ENCODE results near the gene RALY. TPM values are rescaled to one million over a fixed set of nuclear protein-coding genes. Genes with fewer than 3 reads are reported as not detected.

The RALY gene
- total RNA-seq, 1 donor from 2014 or later, result 123 TPM

- Histone ChIP-seq H3K27me3 (no peaks in the 10 kb centered on the region), H3K4me3 (no peak overlapping the region), H3K36me3 (no peaks in the 10 kb centered on the region), H3K27ac (no peak overlapping the region), H3K9me3 (no peaks in the 10 kb centered on the region), H3K4me1 (no peaks in the 10 kb centered on the region)
- DNase-seq (ENCODE audit: extremely low spot score in 2 of 2), result no peak
- TF ChIP-seq CTCF (IDR thresholded peaks at IDR 0.05), result no peak
- no peak for TF ChIP-seq POLR2AphosphoS5 (IDR thresholded peaks at IDR 0.05; ENCODE audit: insufficient read depth in 1 of 2, low read depth in 1 of 2)
- no peak for TF ChIP-seq POLR2A (IDR thresholded peaks at IDR 0.05)
- intact Hi-C loops (cut with DNase I), result no loop called here
Observed at GRCh38 chr20:33977535-33977934, 16.2 kb upstream of the RALY start.

- Histone ChIP-seq H3K36me3 (no peaks in the 10 kb centered on the region), H3K4me1 (no peaks in the 10 kb centered on the region), H3K27me3 (no peaks in the 10 kb centered on the region), H3K9me3 (no peaks in the 10 kb centered on the region), H3K27ac (no peak overlapping the region), H3K4me3 (no peak overlapping the region)
- intact Hi-C loops (cut with DNase I), result no loop called here
- TF ChIP-seq CTCF (IDR thresholded peaks at IDR 0.05), result no peak
- no peak for TF ChIP-seq POLR2AphosphoS5 (IDR thresholded peaks at IDR 0.05; ENCODE audit: insufficient read depth in 1 of 2, low read depth in 1 of 2)
- TF ChIP-seq POLR2A (IDR thresholded peaks at IDR 0.05), result no peak
- DNase-seq (ENCODE audit: extremely low spot score in 2 of 2), result no peak
Observed at GRCh38 chr20:33979094-33979493, 14.6 kb upstream of the RALY start.

- no peaks in the 10 kb centered on the region for H3K36me3 ChIP-seq
- H3K4me1 ChIP-seq, result no peaks in the 10 kb centered on the region
- DNase-seq (ENCODE audit: extremely low spot score in 2 of 2), result no peak
- no peak for TF ChIP-seq CTCF (IDR thresholded peaks at IDR 0.05)
- no peak for TF ChIP-seq POLR2AphosphoS5 (IDR thresholded peaks at IDR 0.05; ENCODE audit: insufficient read depth in 1 of 2, low read depth in 1 of 2)
- TF ChIP-seq POLR2A (IDR thresholded peaks at IDR 0.05), result no peak
- intact Hi-C loops (cut with DNase I), result no loop called here
- no peak overlapping the region for H3K27ac ChIP-seq
- no peaks in the 10 kb centered on the region for H3K9me3 ChIP-seq
- no peak overlapping the region for H3K4me3 ChIP-seq
- no peaks in the 10 kb centered on the region for H3K27me3 ChIP-seq
Observed at GRCh38 chr20:33981347-33981746, 12.4 kb upstream of the RALY start.

GRCh38 chr20:33981964-33982363 lies 11.7 kb upstream of the RALY start:
- Histone ChIP-seq H3K4me1 (no peaks in the 10 kb centered on the region), H3K27me3 (no peaks in the 10 kb centered on the region)
- no peak for TF ChIP-seq CTCF (IDR thresholded peaks at IDR 0.05)
- no peak for TF ChIP-seq POLR2AphosphoS5 (IDR thresholded peaks at IDR 0.05; ENCODE audit: insufficient read depth in 1 of 2, low read depth in 1 of 2)
- TF ChIP-seq POLR2A (IDR thresholded peaks at IDR 0.05), result no peak

GRCh38 chr20:33983371-33983770 lies 10.3 kb upstream of the RALY start:
- DNase-seq (ENCODE audit: extremely low spot score in 2 of 2), result no peak
- H3K27ac ChIP-seq, result no peak overlapping the region
- H3K27me3 ChIP-seq, result no peaks in the 10 kb centered on the region
- intact Hi-C loops (cut with DNase I), result no loop called here
- H3K9me3 ChIP-seq, result no peaks in the 10 kb centered on the region
- no peaks in the 10 kb centered on the region for H3K4me1 ChIP-seq
- TF ChIP-seq POLR2A (IDR thresholded peaks at IDR 0.05) (no peak), POLR2AphosphoS5 (IDR thresholded peaks at IDR 0.05; ENCODE audit: insufficient read depth in 1 of 2, low read depth in 1 of 2) (no peak), CTCF (IDR thresholded peaks at IDR 0.05) (no peak)
- no peaks in the 10 kb centered on the region for H3K36me3 ChIP-seq
- H3K4me3 ChIP-seq, result no peak overlapping the region

More at GRCh38 chr20:33981964-33982363, 11.7 kb upstream of the RALY start:
- Histone ChIP-seq H3K9me3 (no peaks in the 10 kb centered on the region), H3K4me3 (no peak overlapping the region), H3K36me3 (no peaks in the 10 kb centered on the region), H3K27ac (no peak overlapping the region)
- intact Hi-C loops (cut with DNase I), result no loop called here
- DNase-seq (ENCODE audit: extremely low spot score in 2 of 2), result no peak
